CD4-positive, alpha-beta T cell (primary cell): ENCODE results near the gene RRP1. TPM values are rescaled to one million over a fixed set of nuclear protein-coding genes. Genes with fewer than 3 reads are reported as not detected.
A peak's percentile ranks its signal among the peaks of the same experiment; 100 is the strongest.

ENCODE experiments used
- ATAC-seq: fragments of 200-7000 bp; cut with Tn5 transposase; one replicate; pipeline ENCODE4 v1.10.0; 2022; ENCODE audit warnings: mild to moderate bottlenecking; ENCODE audit not compliant: poor library complexity
- CTCF ChIA-PET: fragments of 350-600 bp; sonication (Branson Sonifier 250); formaldehyde crosslinking; loops from one replicate; lab custom pipeline; 2021; ENCODE audit warnings: antibody characterized with exemption, inconsistent platforms; lab: Charles Lee
- POLR2A ChIA-PET: fragments of 350-600 bp; sonication (Branson Sonifier 250); formaldehyde crosslinking; loops from one replicate; lab custom pipeline; 2021; ENCODE audit warnings: antibody characterized with exemption, inconsistent platforms; lab: Charles Lee
- DNase-seq, 14 experiments: peaks; one replicate each; pipeline ENCODE4 v3.0.0-alpha.2; 2013 to 2020; ENCODE audit warnings: mixed read lengths in 2 of 14
- H3K27ac ChIP-seq, 2 donors: one replicate each; pipeline versions ENCODE4 v1.5.1 to v1.7.0; 2013; ENCODE audit warnings: low read length in 2 of 2, low read depth in 1 of 2, mild to moderate bottlenecking in 1 of 2
- H3K27me3 ChIP-seq, 2 experiments: 1 replicate in 1 of 2; 2 replicates in 1 of 2; pipeline versions ENCODE4 v1.6.1 to v1.7.0; 2013; ENCODE audit warnings: low read length in 2 of 2, control low read depth in 1 of 2, mild to moderate bottlenecking in 1 of 2, moderate library complexity in 1 of 2; ENCODE audit not compliant: insufficient read depth in 2 of 2, control insufficient read depth in 1 of 2
- H3K36me3 ChIP-seq: one replicate; pipeline ENCODE4 v1.6.1; 2013; ENCODE audit warnings: low read length, control low read depth; ENCODE audit not compliant: insufficient read depth
- H3K4me1 ChIP-seq: one replicate; pipeline ENCODE4 v1.6.1; 2013; ENCODE audit warnings: low read length, control low read depth; ENCODE audit not compliant: insufficient read depth
- H3K4me3 ChIP-seq: one replicate; pipeline ENCODE4 v1.5.1; 2013; ENCODE audit warnings: mild to moderate bottlenecking, low read length, moderate library complexity
- H3K9me3 ChIP-seq, 2 experiments: 1 replicate in 1 of 2; 2 replicates in 1 of 2; pipeline versions ENCODE4 v1.6.1 to v1.7.0; 2013; ENCODE audit warnings: low read length in 2 of 2, mild to moderate bottlenecking in 2 of 2, control low read depth in 1 of 2, moderate library complexity in 1 of 2; ENCODE audit not compliant: control insufficient read depth in 1 of 2, insufficient read depth in 1 of 2
- H3K27ac Mint-ChIP-seq: one replicate; pipeline ENCODE4 v1.8.0; 2020; ENCODE audit warnings: mixed read lengths
- H3K27me3 Mint-ChIP-seq: one replicate; pipeline ENCODE4 v1.8.0; 2021; ENCODE audit warnings: mixed read lengths
- H3K36me3 Mint-ChIP-seq: one replicate; pipeline ENCODE4 v1.8.0; 2021; ENCODE audit warnings: low read depth, mixed read lengths
- H3K4me1 Mint-ChIP-seq: one replicate; pipeline ENCODE4 v1.8.0; 2021; ENCODE audit warnings: low read depth, mixed read lengths
- H3K4me3 Mint-ChIP-seq: one replicate; pipeline ENCODE4 v1.8.0; 2020; ENCODE audit warnings: mild to moderate bottlenecking, mixed read lengths
- H3K9me3 Mint-ChIP-seq: one replicate; pipeline ENCODE4 v1.8.0; 2020; ENCODE audit warnings: mixed read lengths
- intact Hi-C, 2 experiments: fragments of 100-400 bp; cut with DNase I in 1 of 2; cut with micrococcal nuclease in 1 of 2; formaldehyde crosslinking; loops; one replicate each; pipeline versions ENCODE4 v1.15.1 to v1.9.0; 2023 to 2025; cut with DNase I, micrococcal nuclease
- total RNA-seq, 174 experiments: library from RNA in 2 of 174; stranded (reverse) in 2 of 174; gene quantifications; one replicate each; pipeline ENCODE4 v1.2.3 and lab custom pipeline; 2021 to 2026
- TF ChIP-seq, protein P1 (sequence below): fragments of 200-600 bp; IDR thresholded peaks from one replicate; pipeline ENCODE4 v1.8.0; 2022; ENCODE audit warnings: antibody characterized with exemption, mild to moderate bottlenecking

RRP1 gene
- total RNA-seq, 2 experiments from 2014 or later, result 27.7 to 29.0 TPM

DNA sequence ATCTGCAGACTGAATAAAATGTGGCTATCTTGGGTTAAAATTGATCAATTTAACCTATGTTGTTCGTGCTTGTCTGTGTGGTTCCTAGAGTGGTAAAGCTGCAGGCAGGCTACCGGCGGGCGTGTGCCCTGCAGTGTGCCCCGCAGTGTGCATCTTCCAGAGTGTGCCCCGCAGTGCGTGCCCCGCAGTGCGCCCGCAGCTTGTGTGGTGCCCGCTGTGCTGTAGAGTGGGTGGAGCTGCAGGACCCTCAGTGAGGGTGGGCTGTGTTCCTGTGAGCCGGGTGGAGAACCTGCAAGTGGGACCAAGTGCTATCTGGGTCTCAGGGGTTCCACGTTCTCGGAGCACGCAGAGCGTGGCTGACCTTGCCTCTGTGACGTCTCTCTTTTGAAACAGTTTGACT lies 10.7 kb downstream of the RRP1 start:
- TF ChIP-seq, protein P1, sequence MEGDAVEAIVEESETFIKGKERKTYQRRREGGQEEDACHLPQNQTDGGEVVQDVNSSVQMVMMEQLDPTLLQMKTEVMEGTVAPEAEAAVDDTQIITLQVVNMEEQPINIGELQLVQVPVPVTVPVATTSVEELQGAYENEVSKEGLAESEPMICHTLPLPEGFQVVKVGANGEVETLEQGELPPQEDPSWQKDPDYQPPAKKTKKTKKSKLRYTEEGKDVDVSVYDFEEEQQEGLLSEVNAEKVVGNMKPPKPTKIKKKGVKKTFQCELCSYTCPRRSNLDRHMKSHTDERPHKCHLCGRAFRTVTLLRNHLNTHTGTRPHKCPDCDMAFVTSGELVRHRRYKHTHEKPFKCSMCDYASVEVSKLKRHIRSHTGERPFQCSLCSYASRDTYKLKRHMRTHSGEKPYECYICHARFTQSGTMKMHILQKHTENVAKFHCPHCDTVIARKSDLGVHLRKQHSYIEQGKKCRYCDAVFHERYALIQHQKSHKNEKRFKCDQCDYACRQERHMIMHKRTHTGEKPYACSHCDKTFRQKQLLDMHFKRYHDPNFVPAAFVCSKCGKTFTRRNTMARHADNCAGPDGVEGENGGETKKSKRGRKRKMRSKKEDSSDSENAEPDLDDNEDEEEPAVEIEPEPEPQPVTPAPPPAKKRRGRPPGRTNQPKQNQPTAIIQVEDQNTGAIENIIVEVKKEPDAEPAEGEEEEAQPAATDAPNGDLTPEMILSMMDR, result no peak
- no peaks in the 10 kb centered on the region for H3K4me1 ChIP-seq
- ATAC-seq (no peak), DNase-seq (no peak)
- no peak overlapping the region for H3K27ac ChIP-seq
- peaks cover 86% of the 10 kb centered on the region for H3K36me3 Mint-ChIP-seq
- H3K27ac Mint-ChIP-seq, result no peak overlapping the region
- no peaks in the 10 kb centered on the region for H3K27me3 Mint-ChIP-seq
- no peaks in the 10 kb centered on the region for H3K27me3 ChIP-seq
- no peaks in the 10 kb centered on the region for H3K9me3 Mint-ChIP-seq
- H3K4me3 ChIP-seq, result no peak overlapping the region
- intact Hi-C loops, result no loop called here
- CTCF ChIA-PET, result no interaction called here
- no peaks in the 10 kb centered on the region for H3K9me3 ChIP-seq
- POLR2A ChIA-PET, result no interaction called here
- no peak overlapping the region for H3K4me3 Mint-ChIP-seq
- H3K36me3 ChIP-seq, result peaks cover 80% of the 10 kb centered on the region
- H3K4me1 Mint-ChIP-seq, result no peaks in the 10 kb centered on the region

DNA sequence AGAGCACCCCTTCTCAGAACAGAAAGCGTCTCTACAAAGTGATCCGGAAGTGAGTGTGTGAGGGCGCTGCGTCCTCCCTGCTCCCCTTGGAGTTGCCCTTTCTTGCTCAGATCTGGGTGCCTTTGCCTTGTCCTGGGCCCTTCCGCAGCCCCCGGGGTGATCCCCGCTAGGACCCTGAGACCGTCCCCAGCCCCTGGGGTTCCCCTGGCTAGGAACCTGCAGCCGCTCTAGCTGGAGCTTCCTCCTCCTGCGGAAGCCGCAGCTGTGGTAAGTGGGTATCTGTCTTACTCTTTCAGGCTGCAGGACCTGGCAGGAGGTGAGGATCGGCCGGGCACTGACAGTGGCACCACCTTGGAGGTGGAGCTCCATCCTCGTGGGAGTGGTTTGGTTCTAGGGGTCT lies 11.2 kb downstream of the RRP1 start:
- Mint-ChIP-seq H3K9me3 (no peaks in the 10 kb centered on the region), H3K4me3 (no peak overlapping the region), H3K4me1 (no peaks in the 10 kb centered on the region), H3K36me3 (peaks cover 84% of the 10 kb centered on the region), H3K27ac (no peak overlapping the region), H3K27me3 (no peaks in the 10 kb centered on the region)
- DNase-seq (no peak), ATAC-seq (no peak)
- TF ChIP-seq, protein P1, result no peak
- ChIA-PET POLR2A (no interaction called here), CTCF (no interaction called here)
- no peaks in the 10 kb centered on the region for H3K27me3 ChIP-seq
- H3K4me1 ChIP-seq, result no peaks in the 10 kb centered on the region
- H3K27ac ChIP-seq, result no peak overlapping the region
- H3K4me3 ChIP-seq, result no peak overlapping the region
- no peaks in the 10 kb centered on the region for H3K9me3 ChIP-seq
- peaks cover 78% of the 10 kb centered on the region for H3K36me3 ChIP-seq
- intact Hi-C loops, result no loop called here

DNA sequence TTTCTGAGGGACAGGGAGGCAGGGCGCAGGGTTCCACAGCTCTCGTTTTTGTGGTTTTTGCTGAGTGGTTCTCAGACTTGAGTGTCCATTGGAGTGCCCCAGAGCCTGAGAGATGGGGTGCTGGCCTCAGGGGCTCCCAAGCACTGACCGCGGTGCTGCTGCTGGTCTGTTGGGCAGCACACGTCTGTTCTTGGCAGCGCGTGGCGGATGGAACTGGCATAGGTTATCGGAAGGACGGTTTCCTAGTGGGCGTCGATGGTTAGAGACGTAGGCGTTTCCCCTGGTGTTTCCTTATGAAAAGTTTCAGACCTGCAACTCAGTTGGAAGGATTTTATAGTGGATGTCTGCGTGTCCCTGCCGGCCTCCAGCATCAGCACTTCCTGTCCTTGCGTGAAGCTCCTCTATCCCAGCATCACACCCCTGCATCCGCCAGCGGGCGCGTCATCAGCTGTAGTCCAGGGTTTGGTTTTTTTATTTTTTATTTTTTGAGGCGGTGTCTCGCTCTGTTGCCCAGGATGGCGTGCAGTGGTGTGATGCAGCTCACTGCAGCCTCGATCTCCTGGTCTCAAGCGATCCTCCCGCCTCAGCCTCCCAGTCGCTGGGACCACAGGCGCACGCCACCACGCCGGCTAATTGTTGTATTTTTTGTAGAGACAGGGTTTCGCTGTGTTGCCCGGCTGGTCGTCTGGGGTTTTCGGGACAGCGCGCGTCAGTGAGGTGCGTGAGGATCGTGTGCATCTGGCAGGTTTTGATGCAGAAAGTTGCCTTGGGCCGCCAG lies 11.8 kb downstream of the RRP1 start:
- ATAC-seq, result no peak
- Histone ChIP-seq H3K27ac (no peak overlapping the region), H3K27me3 (no peaks in the 10 kb centered on the region), H3K36me3 (peaks cover 76% of the 10 kb centered on the region), H3K9me3 (no peaks in the 10 kb centered on the region), H3K4me3 (no peak overlapping the region), H3K4me1 (no peaks in the 10 kb centered on the region)
- intact Hi-C loops, result no loop called here
- no peak for DNase-seq
- POLR2A ChIA-PET, result no interaction called here
- no peaks in the 10 kb centered on the region for H3K4me1 Mint-ChIP-seq
- peak overlapping the region; percentile 11 for H3K4me3 Mint-ChIP-seq
- H3K27ac Mint-ChIP-seq, result no peak overlapping the region
- H3K36me3 Mint-ChIP-seq, result peaks cover 79% of the 10 kb centered on the region
- CTCF ChIA-PET, result no interaction called here
- no peaks in the 10 kb centered on the region for H3K9me3 Mint-ChIP-seq
- TF ChIP-seq, protein P1, result no peak
- H3K27me3 Mint-ChIP-seq, result no peaks in the 10 kb centered on the region
